Calu3 (cell line): ENCODE results near the gene LRP2BP. TPM values are rescaled to one million over a fixed set of nuclear protein-coding genes. Genes with fewer than 3 reads are reported as not detected.
"Not testable (repeated sequence)": the region's sequence is repeated elsewhere in the genome, so short reads cannot be mapped to it uniquely, and the experiment has no call there.

ENCODE experiments used
- BruUV-seq: library from RNA; stranded (reverse); fragments of 400-500 nt; replicated peaks from 2 replicates; lab custom pipeline; 2021; lab: Mats Ljungman, UMichigan
- CTCF ChIA-PET: fragments of 300-600 bp; sonication (Branson Sonifier 250); formaldehyde crosslinking; loops from one replicate; lab custom pipeline; 2022; ENCODE audit warnings: antibody characterized with exemption; lab: Charles Lee
- DNase-seq: peaks from one replicate; pipeline ENCODE4 v3.0.0; 2022
- H3K27ac Mint-ChIP-seq: one replicate; pipeline ENCODE4 v1.8.0; 2022; ENCODE audit warnings: mixed read lengths; ENCODE audit not compliant: unreplicated experiment
- H3K27me3 Mint-ChIP-seq: one replicate; pipeline ENCODE4 v1.8.0; 2022; ENCODE audit warnings: mixed read lengths; ENCODE audit not compliant: unreplicated experiment
- H3K36me3 Mint-ChIP-seq: one replicate; pipeline ENCODE4 v1.8.0; 2022; ENCODE audit warnings: mild to moderate bottlenecking, moderate library complexity, mixed read lengths; ENCODE audit not compliant: insufficient read depth, unreplicated experiment
- H3K4me1 Mint-ChIP-seq: one replicate; pipeline ENCODE4 v1.8.0; 2022; ENCODE audit warnings: mild to moderate bottlenecking, low read depth, mixed read lengths; ENCODE audit not compliant: unreplicated experiment
- H3K4me3 Mint-ChIP-seq: one replicate; pipeline ENCODE4 v1.8.0; 2022; ENCODE audit warnings: mild to moderate bottlenecking, low read depth, moderate library complexity, mixed read lengths; ENCODE audit not compliant: unreplicated experiment
- H3K9me3 Mint-ChIP-seq: one replicate; pipeline ENCODE4 v1.8.0; 2022; ENCODE audit warnings: low read depth, mixed read lengths; ENCODE audit not compliant: unreplicated experiment
- CTCF ChIP-seq: fragments of 200-600 bp; IDR thresholded peaks from one replicate; pipeline ENCODE4 v1.8.0; 2022; ENCODE audit warnings: antibody characterized with exemption; ENCODE audit not compliant: unreplicated experiment
- intact Hi-C: fragments of 100-400 bp; cut with micrococcal nuclease; formaldehyde crosslinking; loops from one replicate; pipeline ENCODE4 v1.10.0; 2022; ENCODE audit not compliant: unreplicated experiment
- total RNA-seq: library from RNA; stranded (reverse); gene quantifications from 2 replicates; pipeline ENCODE4 v1.2.3, GENCODE V29; 2022

The LRP2BP gene
- total RNA-seq, 1 experiment from 2014 or later = 0.47 TPM

GRCh38 chr4:185323606-185324005 lies 72.1 kb downstream of the LRP2BP start:
- H3K27me3 Mint-ChIP-seq = no peaks in the 10 kb centered on the region
- no peaks in the 10 kb centered on the region for H3K4me1 Mint-ChIP-seq
- H3K4me3 Mint-ChIP-seq = no peak overlapping the region
- no peaks in the 10 kb centered on the region for H3K36me3 Mint-ChIP-seq
- H3K27ac Mint-ChIP-seq = no peak overlapping the region
- TF ChIP-seq CTCF = no peak
- CTCF ChIA-PET = no interaction called here
- no peak for DNase-seq
- BruUV-seq = no TSS peak
- H3K9me3 Mint-ChIP-seq = peaks cover 3% of the 10 kb centered on the region
- intact Hi-C loops = no loop called here

DNA sequence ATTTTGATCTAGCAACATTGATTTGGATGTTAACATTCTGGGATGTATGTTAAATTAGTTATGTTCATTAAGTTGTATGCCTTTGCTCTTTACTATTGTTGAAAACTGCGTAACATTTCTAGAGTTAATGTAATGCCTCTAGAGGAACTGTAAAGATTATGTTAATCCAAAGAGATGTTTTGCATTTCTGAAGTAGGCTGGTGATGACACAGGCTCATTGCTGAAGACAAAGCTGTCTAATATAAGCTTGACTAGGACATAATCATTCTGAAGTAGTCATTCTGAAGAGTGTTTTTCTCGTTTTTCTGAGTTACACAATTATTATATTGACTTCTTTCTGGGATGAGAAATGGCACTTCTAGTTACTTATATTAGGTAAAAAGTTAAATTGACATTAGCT lies 72.9 kb downstream of the LRP2BP start:
- TF ChIP-seq CTCF = no peak
- Mint-ChIP-seq H3K9me3 (no peaks in the 10 kb centered on the region), H3K27me3 (no peaks in the 10 kb centered on the region), H3K36me3 (no peaks in the 10 kb centered on the region), H3K4me3 (no peak overlapping the region), H3K4me1 (no peaks in the 10 kb centered on the region), H3K27ac (no peak overlapping the region)
- no peak for DNase-seq
- intact Hi-C loops = no loop called here
- no TSS peak for BruUV-seq
- CTCF ChIA-PET = no interaction called here

GRCh38 chr4:185318679-185319078 lies 77.0 kb downstream of the LRP2BP start:
- Mint-ChIP-seq H3K4me1 (no peaks in the 10 kb centered on the region), H3K4me3 (no peak overlapping the region), H3K27me3 (no peaks in the 10 kb centered on the region), H3K27ac (no peak overlapping the region), H3K36me3 (peaks cover 5% of the 10 kb centered on the region), H3K9me3 (no peaks in the 10 kb centered on the region)
- no TSS peak for BruUV-seq
- intact Hi-C loops = no loop called here
- no peak for DNase-seq
- no peak for TF ChIP-seq CTCF
- CTCF ChIA-PET = interaction anchor here (0.5 kb wide), 1 partner anchor 146 kb away, joined by 5 read pairs; no protein-coding TSS in a partner anchor

- H3K36me3 Mint-ChIP-seq = peaks cover 5% of the 10 kb centered on the region
- intact Hi-C loops = no loop called here
- DNase-seq = no peak
- H3K4me3 Mint-ChIP-seq = no peak overlapping the region
- CTCF ChIA-PET = no interaction called here
- no TSS peak for BruUV-seq
- no peaks in the 10 kb centered on the region for H3K4me1 Mint-ChIP-seq
- no peak overlapping the region for H3K27ac Mint-ChIP-seq
- no peaks in the 10 kb centered on the region for H3K27me3 Mint-ChIP-seq
- no peaks in the 10 kb centered on the region for H3K9me3 Mint-ChIP-seq
- no peak for TF ChIP-seq CTCF
Observed at GRCh38 chr4:185317880-185318279, 77.8 kb downstream of the LRP2BP start.

GRCh38 chr4:185317462-185317861 lies 78.3 kb downstream of the LRP2BP start:
- intact Hi-C loops, H3K36me3 Mint-ChIP-seq, CTCF ChIA-PET, H3K4me3 Mint-ChIP-seq, H3K27ac Mint-ChIP-seq, DNase-seq, H3K9me3 Mint-ChIP-seq, H3K4me1 Mint-ChIP-seq, BruUV-seq, H3K27me3 Mint-ChIP-seq: not testable (repeated sequence)

Other genes starting within 250 kb of the LRP2BP start
- gene CFAP97, start 191.9 kb downstream of the LRP2BP start, total RNA-seq = 36.9 and 38.4 TPM in 2 replicates
- gene SNX25, start 186.3 kb downstream of the LRP2BP start, total RNA-seq = 15.9 and 16.1 TPM in 2 replicates
- 3.6 and 4.4 TPM in 2 replicates for gene ANKRD37, start 917 bp upstream of the LRP2BP start, total RNA-seq
- gene UFSP2, start 30.0 kb upstream of the LRP2BP start, total RNA-seq = 11.8 and 14.8 TPM in 2 replicates
- gene CCDC110, start 75.8 kb upstream of the LRP2BP start, total RNA-seq = not detected in 2 replicates
- gene PDLIM3, start 139.6 kb upstream of the LRP2BP start, total RNA-seq = 0.50 and 0.51 TPM in 2 replicates